Ammon's horn (tissue), 1 donor: Measurements from ENCODE around the gene EVC.
"Not testable (repeated sequence)": the region's sequence is repeated elsewhere in the genome, so short reads cannot be mapped to it uniquely, and the experiment has no call there.

Source experiments
- DNase-seq: peaks from one replicate; pipeline ENCODE4 v3.0.0-alpha.2; 2016; ENCODE audit warnings: low spot score

The EVC gene

GRCh38 chr4:5845035-5845905 lies 134.3 kb downstream of the EVC start:
- DNase-seq = no peak

DNA sequence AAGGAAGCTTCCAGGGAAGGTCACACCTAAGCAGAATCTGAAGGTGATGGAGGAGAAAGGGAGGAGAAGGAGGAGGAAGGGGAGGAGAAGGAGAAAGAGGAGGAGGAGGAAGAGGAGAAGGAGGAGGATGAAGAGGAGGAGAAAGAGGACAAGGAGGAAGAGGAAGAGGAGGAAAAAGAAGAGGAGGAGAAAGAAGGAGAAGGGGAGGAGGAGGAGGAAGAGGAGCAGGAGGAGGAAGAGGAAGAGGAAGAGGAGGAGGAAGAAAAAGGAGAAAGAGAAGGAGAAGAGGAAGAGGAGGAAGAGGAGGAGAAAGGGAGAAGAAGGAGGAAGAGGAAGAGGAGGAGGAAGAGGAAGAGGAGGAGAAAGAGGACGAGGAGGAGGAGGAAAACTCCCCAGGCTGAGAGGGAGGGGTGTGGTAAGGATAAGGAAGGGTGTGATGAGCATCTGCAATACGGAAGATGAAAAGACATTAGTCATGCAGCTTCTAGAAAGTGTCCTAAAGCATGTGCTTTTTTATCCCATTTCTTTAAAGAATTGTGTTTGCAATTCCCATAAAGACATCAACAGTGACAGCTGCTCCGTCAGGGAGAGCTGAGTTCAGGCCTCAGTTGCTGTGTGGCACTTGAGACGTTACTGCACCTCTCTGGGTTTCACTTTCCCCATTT lies 140.8 kb downstream of the EVC start:
- DNase-seq = no peak

DNA sequence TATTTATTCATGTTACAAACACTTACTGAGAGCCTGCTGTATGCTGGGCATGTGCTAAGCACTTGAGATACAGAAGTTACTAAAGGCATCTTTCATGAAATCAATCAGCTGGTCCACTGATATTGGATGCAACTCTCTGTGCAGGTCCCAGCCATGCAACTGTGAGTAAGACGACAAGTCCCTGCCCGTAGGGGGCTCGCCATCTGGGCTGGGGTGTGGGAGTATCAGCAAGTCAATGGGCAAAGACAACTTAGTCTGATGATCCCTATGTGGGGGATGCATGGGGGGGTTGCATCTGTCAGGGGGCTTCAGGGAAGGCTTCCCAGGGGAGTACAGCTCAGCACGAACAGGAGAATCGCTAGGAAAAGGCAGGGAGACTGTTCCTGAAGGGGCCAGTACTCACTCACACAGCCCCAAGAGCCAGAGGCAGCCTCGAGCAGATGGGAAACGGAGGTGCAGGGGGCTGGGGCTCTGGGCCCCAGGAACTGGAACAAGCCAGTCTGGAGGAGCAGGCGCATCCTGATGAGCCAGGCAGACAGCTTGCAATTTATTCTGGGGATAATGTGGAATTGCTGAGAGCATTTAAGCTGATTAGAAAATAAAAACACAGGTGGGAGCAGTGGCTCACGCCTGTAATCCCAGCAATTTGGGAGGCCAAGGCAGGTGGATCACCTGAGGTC lies 141.7 kb downstream of the EVC start:
- no peak for DNase-seq

- no peak for DNase-seq
Observed at GRCh38 chr4:5854929-5855328, 143.9 kb downstream of the EVC start.

GRCh38 chr4:5856362-5856761 lies 145.4 kb downstream of the EVC start:
- DNase-seq = not testable (repeated sequence)

- no peak for DNase-seq
Observed at GRCh38 chr4:5857199-5857598, 146.2 kb downstream of the EVC start.

DNA sequence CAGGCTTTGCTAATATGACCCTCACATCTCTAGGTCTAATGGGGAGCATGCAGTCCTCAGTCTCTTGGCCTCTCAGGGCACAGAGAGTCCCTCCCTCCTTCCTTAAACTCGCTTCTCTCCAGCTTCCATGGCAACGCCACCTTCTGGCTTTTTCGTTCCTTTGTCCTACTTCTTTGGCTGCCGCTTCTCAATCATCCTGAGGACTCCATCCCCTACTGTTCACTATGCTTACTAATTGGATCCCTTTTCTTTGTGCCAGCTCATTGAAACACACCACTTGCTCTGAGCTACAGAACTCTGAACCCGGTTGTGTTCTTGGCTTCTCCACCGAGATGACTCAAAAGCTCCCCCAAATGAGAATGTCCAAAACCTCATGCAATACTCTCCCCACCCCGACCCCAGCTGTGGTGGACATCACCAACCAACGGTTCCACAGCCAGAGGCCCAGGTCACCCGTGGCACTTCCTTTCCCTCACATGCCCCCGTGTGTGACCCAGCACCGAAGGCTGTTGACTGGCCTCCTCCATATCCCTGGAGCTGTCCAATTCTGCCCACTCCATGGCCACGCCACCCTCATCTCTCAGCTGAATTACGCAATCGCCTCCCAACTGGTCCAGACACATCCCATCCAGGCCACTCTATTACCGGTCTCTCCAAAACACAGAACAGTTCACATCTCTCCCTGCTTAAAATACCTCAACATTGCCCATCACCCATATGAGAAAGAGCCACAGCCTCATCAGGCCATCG lies 147.2 kb downstream of the EVC start:
- DNase-seq = peak; percentile 77

- no peak for DNase-seq
Observed at GRCh38 chr4:5863461-5864113, 152.6 kb downstream of the EVC start.
